ENCODE measurements around the gene ATCAY.
A peak's percentile ranks its signal among the peaks of the same experiment; 100 is the strongest.

Gene ATCAY

DNA sequence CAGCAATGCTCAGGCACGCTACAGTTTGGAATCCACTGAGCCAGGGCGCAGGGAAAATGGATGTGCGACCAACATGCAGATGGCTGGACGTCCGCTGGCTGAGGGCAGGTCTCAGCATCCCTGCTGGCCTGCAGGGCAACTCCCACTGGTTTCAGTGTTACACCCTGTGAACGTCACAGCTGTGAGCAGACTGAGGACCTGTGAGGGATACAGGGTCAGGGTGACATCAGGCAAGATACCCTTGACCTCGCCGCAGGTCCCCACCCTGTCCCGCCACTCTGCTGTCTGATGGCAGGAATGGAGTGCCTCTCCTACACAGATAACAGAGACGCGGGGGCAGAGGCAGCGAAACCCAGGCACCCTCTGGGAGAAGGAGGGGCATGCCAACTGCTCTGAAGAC is 30.7 kb upstream of the ATCAY start:
- TF ChIP-seq, protein P1, sequence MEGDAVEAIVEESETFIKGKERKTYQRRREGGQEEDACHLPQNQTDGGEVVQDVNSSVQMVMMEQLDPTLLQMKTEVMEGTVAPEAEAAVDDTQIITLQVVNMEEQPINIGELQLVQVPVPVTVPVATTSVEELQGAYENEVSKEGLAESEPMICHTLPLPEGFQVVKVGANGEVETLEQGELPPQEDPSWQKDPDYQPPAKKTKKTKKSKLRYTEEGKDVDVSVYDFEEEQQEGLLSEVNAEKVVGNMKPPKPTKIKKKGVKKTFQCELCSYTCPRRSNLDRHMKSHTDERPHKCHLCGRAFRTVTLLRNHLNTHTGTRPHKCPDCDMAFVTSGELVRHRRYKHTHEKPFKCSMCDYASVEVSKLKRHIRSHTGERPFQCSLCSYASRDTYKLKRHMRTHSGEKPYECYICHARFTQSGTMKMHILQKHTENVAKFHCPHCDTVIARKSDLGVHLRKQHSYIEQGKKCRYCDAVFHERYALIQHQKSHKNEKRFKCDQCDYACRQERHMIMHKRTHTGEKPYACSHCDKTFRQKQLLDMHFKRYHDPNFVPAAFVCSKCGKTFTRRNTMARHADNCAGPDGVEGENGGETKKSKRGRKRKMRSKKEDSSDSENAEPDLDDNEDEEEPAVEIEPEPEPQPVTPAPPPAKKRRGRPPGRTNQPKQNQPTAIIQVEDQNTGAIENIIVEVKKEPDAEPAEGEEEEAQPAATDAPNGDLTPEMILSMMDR (IDR thresholded peaks at IDR 0.05; ENCODE audit: low read depth, low read length, poor library complexity, severe bottlenecking): no peak
- no peak for TF ChIP-seq EZH2phosphoT487 (IDR thresholded peaks at IDR 0.05; ENCODE audit: borderline replicate concordance, low read length)
- H3K36me3 ChIP-seq (ENCODE audit: control insufficient read depth, low read length): no peaks in the 10 kb centered on the region
- H3K27me3 ChIP-seq (ENCODE audit: control insufficient read depth, low read length): no peaks in the 10 kb centered on the region
- no peaks in the 10 kb centered on the region for H3K79me2 ChIP-seq (ENCODE audit: control insufficient read depth, low read length)
- no peaks in the 10 kb centered on the region for H3K9me2 ChIP-seq (replicated peaks; ENCODE audit: control insufficient read depth, low read length)
- H3K27ac ChIP-seq (ENCODE audit: low read depth, low read length): no peak overlapping the region
- H3F3A ChIP-seq (ENCODE audit: control insufficient read depth, insufficient read depth): 0 out of 2 replicates have a peak, but pooled peaks cover 3% of the 10 kb centered on the region
- H4K20me1 ChIP-seq (ENCODE audit: control insufficient read depth, insufficient read depth, low read depth, low read length): no peaks in the 10 kb centered on the region
- H3K4me3 ChIP-seq (ENCODE audit: low read length): no peak overlapping the region
- H3K9me3 ChIP-seq (ENCODE audit: control insufficient read depth, insufficient read depth, low read length): no peaks in the 10 kb centered on the region
- peaks cover 22% of the 10 kb centered on the region for H3K4me1 ChIP-seq (ENCODE audit: control insufficient read depth, low read length)
- H3K4me2 ChIP-seq (ENCODE audit: low read length): no peak overlapping the region

DNA sequence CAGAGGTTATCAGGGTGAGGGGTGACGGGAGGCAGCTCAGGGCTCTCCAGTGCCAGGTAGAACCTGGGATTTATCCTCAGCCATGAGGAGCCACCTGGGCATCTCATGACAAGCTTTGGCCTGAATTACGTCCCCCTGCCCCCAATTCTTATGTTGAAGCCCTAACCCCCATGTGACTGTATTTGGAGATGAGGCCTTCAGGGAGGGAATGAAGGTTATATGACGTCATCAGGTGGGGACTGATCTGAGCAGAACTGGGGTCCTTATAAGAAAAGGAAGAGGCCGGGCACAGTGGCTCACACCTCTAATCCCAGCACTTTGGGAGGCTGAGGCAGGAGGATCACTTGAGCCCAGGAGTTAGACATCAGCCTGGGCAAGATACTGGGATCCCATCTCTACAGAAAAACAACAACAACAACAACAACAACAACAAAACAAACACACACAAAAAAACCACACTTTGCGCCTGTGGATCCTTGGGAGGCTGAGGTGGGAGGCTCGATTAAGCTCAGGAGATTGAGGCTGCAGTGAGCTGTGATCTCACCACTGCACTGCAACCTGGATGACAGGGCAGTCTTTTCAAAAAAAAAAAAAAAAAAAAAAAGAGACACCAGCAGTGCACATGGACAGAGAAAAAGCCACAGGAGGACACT is 30.0 kb upstream of the ATCAY start:
- H3K9me3 ChIP-seq (ENCODE audit: control insufficient read depth, insufficient read depth, low read length): no peaks in the 10 kb centered on the region
- H3K36me3 ChIP-seq (ENCODE audit: control insufficient read depth, low read length): no peaks in the 10 kb centered on the region
- 0 out of 2 replicates have a peak, but pooled peaks cover 3% of the 10 kb centered on the region for H3F3A ChIP-seq (ENCODE audit: control insufficient read depth, insufficient read depth)
- no peak overlapping the region for H3K27ac ChIP-seq (ENCODE audit: low read depth, low read length)
- no peaks in the 10 kb centered on the region for H3K27me3 ChIP-seq (ENCODE audit: control insufficient read depth, low read length)
- no peak for TF ChIP-seq EZH2phosphoT487 (IDR thresholded peaks at IDR 0.05; ENCODE audit: borderline replicate concordance, low read length)
- TF ChIP-seq, protein P1 (IDR thresholded peaks at IDR 0.05; ENCODE audit: low read depth, low read length, poor library complexity, severe bottlenecking): no peak
- H4K20me1 ChIP-seq (ENCODE audit: control insufficient read depth, insufficient read depth, low read depth, low read length): no peaks in the 10 kb centered on the region
- H3K4me2 ChIP-seq (ENCODE audit: low read length): no peak overlapping the region
- no peaks in the 10 kb centered on the region for H3K79me2 ChIP-seq (ENCODE audit: control insufficient read depth, low read length)
- H3K4me1 ChIP-seq (ENCODE audit: control insufficient read depth, low read length): peaks cover 22% of the 10 kb centered on the region
- H3K4me3 ChIP-seq (ENCODE audit: low read length): no peak overlapping the region
- no peaks in the 10 kb centered on the region for H3K9me2 ChIP-seq (replicated peaks; ENCODE audit: control insufficient read depth, low read length)

DNA sequence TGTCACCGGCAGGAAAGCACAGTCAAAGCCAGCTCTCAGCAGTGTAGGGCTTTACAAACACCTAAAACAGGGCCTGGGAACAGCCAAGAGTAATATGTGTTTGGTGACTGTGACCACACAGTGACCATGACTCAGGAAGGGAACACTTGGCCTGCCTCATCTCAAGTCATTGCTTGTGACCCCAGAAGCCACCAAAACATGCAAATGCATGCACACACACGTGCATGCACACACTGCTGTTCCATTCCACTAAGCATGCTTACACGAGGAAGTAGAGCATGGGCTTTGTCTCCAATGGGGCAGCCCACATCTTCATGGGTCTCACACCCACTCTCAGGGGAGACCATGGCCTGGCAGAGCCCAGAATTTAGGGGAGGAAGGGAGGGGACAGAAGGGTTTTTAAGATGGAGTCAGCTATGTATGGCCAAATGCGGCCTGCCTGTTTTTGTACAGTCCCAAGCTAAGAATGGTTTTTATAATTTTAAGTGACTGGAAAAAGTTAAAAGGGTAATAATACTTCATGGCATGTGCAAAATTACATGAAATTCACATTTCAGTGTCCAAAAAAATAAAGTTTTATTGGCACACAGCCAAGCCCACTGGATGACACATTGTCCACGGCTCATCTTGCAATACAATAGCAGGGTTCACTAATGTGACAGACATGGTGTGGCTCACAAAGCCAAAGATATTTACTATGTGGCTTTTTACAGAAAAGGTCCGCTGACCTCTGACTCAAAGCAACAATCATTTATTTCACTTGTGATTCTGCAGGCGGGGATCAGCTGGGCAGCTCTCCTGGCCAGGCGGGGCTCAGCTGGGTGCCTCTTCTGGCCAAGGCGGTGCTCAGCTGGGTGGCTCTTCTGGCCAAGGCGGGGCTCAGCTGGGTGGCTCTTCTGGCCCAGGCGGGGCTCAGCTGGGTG is 29.0 kb upstream of the ATCAY start:
- H3K9me2 ChIP-seq (replicated peaks; ENCODE audit: control insufficient read depth, low read length): no peaks in the 10 kb centered on the region
- peak overlapping the region; percentile 21; the same call in 1 of the 2 replicates for H3K4me2 ChIP-seq (ENCODE audit: low read length)
- no peaks in the 10 kb centered on the region for H3K79me2 ChIP-seq (ENCODE audit: control insufficient read depth, low read length)
- no peak overlapping the region for H3K27ac ChIP-seq (ENCODE audit: low read depth, low read length)
- H3K4me3 ChIP-seq (ENCODE audit: low read length): no peak overlapping the region
- 0 out of 2 replicates have a peak, but pooled peaks cover 3% of the 10 kb centered on the region for H3F3A ChIP-seq (ENCODE audit: control insufficient read depth, insufficient read depth)
- H3K9me3 ChIP-seq (ENCODE audit: control insufficient read depth, insufficient read depth, low read length): no peaks in the 10 kb centered on the region
- peaks cover 22% of the 10 kb centered on the region for H3K4me1 ChIP-seq (ENCODE audit: control insufficient read depth, low read length)
- no peaks in the 10 kb centered on the region for H3K27me3 ChIP-seq (ENCODE audit: control insufficient read depth, low read length)
- no peaks in the 10 kb centered on the region for H3K36me3 ChIP-seq (ENCODE audit: control insufficient read depth, low read length)
- TF ChIP-seq, protein P1 (IDR thresholded peaks at IDR 0.05; ENCODE audit: low read depth, low read length, poor library complexity, severe bottlenecking): no peak
- no peak for TF ChIP-seq EZH2phosphoT487 (IDR thresholded peaks at IDR 0.05; ENCODE audit: borderline replicate concordance, low read length)
- H4K20me1 ChIP-seq (ENCODE audit: control insufficient read depth, insufficient read depth, low read depth, low read length): no peaks in the 10 kb centered on the region

Measured in DOHH2 (cell line).